LHCN-M2 (cell line): ENCODE results near the gene ESPNL. TPM values are rescaled to one million over a fixed set of nuclear protein-coding genes. Genes with fewer than 3 reads are reported as not detected.

Source experiments
- DNase-seq: peaks from one replicate; pipeline ENCODE4 v3.0.0-alpha.2; 2012; ENCODE audit warnings: low read depth
- total RNA-seq: library from RNA; depleted of rRNA; stranded (reverse); fragments of >200 nt; gene quantifications from 2 replicates; pipeline ENCODE4 v1.2.3, GENCODE V29; 2014

ESPNL gene
- total RNA-seq, 1 experiment from 2014 or later, result 14.2 TPM

DNA sequence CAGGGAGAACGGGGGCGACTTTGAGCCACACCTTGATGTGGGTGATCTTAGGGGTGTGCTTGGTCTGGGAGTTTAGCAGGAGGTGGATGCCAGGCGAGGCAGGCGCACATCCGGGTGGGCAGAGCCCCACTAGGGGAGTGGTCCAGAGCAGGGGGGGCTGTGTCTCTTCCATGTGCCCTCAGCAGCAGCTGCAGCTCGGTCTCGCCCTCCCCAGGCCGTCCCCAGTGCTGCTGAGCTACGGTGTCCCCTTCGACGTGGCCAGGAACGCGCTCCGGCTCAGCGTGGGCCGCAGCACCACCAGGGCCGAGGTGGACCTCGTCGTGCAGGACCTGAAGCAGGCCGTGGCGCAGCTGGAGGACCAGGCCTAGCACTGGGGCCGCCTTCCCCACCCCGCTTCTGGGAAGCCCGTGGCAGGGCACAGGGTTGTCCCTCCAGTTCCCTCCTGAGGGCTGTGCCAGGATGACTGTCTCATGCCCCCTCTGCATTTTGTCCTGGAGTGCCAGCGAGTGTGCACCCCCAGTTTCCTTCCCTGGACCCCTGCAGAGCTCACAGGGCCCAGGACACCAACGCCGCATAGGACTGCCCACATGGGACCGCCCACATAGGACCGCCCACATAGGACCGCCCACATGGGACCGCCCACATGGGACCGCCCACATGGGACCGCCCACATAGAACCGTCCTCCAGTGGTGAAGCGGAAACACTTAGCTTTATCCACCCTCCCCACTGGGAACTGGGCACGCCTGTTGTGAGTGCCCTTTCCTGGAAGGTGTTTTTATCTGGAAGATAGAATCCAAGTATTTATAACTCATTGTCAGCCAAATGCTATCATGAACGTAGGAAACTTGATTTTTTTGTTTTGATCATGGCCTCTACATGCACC lies 1.9 kb upstream of the ESPNL start:
- peak; percentile 61 for DNase-seq

DNA sequence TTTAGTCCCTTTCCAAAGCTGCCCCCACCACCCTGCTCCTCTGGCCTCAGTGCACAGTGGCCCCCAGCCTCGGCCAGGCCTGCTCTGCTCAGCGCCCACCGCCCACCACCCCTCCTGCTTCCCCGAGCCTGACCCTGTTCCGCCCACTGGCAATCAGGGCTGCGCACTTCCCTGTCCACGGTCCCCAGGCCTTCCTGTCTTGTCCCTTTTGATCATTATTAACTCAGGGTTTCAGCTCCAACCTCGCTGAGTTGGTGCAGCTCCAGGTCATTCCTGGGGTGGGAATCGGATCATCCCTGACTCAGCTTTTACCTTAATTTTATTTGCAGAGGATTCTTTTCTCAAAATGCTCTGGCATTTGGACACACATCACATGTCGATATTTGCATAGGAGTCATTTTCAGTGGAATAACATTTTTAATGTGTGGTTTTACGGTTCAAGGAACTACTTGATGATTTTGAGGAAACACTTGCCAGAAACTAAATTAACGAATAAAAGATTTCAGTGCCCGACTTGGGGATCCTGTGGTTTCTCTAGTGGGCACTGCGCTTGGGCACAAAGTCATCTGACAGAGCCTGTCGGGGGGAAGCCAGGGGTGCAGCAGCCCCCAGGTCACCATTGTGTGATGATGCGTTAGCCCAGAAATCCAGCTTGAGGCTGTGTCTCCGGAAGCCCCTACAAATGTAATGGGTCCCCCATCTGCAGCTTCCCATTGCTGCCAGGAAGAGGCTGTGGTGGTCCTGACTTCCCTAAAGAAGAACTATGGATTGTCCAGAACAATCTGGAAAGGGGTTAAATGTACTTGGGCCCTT lies 1.0 kb upstream of the ESPNL start:
- DNase-seq, result no peak

DNA sequence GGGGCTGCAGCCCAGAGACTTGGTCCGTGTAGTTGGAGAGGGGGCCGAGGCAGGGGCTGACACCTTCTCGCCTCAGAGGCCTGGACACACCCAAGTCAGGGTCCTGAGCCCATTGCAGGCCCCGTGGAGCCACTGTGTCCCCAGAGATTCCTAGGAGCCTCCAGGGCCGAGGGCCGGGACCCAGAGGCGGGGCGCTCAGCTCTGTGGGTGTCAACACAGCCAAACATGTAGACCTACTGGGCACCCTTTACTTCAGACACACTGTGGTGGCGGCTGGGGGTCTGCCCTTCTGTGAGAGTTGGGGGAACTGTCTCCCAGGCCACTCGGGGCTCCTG lies 459 bp upstream of the ESPNL start:
- no peak for DNase-seq

DNA sequence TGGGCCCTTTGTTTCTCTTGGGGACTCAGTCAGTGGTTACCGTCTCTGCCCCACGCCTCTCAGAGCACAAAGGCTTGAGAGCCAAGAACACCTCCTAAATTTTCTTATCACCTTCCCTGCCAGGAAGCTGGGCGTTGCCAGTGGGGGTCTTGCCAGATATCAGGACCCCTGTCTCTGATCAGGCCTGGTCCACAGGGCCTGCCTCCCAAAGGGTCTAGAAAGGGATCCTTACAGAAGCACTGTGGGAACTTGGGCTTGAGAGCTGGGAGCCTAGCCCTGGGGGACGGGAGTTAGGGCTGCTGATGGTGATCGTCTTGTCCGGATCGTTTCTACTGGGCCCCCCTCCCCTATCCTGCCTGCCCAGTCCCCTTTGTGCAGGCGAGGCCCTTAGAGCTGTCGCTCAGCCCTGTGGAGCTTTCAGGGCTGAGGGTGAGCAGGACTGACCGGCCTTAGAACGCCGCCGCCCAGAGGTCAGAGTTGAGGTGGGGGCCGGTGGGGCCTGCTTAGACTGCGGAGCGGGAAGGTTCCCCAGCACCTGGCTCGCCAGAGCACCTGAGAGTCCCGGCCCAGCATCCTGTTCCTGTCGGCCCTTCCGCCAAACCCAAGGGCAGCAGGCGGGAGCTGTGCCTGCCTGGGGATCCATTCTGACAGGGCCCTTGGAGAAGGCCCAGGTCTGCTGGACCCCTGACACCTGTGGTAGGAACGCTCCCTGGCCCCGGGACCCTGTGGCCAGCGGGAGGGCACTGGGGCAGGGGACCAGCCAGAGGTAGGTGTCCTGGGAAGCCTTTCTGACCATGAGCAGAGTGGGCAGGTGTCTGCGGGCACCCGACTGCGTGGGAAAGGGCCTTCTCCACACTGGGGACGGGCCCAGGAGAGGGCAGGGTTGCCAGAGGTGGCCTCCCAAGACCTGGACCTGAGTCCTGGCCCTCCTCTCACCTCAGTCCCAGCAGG lies 956 bp downstream of the ESPNL start:
- DNase-seq, result no peak

DNA sequence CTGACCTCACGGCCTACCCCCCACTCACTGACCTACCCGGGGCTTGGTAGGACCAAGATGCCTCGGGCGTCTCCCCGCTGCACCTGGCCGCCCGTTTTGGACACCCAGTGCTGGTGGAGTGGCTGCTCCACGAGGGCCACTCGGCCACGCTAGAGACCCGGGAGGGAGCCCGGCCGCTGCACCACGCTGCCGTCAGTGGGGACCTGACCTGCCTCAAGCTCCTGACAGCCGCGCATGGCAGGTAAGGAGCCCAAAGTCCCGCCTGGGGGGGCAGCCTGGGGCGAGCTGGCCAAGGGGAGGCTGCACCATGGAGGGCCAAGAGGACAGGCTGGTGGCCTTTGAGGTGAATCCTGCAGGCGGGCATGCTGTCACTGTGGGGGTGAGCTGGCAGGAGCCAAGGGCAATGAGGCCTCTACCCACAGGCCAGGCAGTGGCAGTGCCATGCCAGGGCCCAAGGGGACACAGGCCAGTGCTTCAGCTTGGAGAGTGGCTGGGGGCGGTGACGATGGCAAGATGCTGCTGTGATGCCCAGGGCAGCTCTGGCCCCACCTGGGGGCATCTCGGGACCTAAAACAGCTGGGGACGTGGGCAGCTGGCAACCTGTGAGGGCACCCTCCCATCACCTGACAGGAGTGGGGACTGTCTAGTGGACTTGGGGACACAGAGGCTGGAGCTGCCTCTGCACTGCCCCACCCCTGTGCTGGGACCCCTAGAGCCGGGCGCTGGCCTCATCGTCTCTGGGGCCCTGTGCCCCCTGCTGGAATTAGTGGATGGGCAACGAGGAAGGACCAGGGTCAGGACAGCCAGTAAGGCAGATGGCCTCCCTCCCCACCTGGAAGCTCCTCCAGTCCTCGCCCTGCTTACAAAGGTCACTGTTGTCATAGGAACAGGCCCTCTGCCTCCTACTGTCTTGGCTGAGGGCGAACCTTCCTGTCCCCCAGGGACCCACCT lies 2.0 kb downstream of the ESPNL start:
- no peak for DNase-seq

DNA sequence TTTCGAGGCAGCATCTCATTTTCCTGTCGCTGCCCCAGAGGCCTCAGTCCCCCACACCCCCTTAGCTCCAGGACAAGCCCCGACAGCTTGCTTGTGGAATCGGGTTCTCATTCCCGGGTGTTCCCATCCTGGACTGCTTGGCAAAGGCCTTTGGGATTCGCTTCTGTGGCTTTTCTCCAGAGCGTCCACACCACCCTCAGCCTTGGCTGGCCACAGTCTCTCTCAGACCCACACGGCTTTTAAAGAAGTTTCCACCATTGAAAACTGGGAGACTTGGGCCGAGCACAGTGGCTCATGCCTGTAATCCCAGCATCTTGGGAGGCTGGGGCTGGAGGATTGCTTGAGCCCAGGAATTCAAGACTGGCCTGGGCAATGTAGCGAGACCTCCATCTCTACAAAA lies 2.7 kb downstream of the ESPNL start:
- no peak for DNase-seq

DNA sequence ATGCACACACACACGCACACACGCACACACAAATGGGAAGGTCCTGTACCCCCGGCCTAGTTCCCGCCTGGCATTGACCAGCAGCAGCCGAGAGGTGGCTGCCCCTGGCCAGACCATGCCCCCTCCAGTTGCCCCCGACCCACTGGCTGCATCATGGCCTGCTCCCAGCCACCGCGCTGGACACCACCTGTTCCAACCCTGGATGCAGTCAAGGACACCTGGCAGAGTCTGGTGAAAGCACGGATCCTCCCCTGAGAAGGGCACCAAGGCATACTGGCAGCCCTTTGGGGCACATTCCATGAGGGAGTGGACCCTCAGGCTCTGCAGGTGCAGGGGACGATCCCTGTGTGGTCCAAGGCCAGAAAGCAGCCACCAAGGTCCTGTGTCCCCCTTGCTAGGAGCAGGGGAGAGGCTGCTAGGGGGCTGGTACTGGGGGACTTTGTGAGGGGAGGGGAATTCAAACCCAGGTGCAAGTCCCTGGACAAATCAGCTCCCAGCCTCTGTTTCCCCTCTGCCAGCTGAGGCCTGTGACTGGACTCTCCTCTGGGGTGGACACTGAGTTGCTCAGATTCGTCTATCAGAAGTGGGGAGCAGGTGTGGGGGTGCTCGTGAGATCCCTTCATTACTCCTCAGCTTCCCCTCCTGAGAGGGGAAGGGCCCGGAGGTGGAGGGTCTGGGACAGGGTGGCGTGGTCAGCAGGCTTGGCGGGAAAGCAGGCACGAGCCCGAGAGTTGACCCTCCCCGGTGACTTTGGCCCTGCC lies 3.5 kb downstream of the ESPNL start:
- DNase-seq, result no peak

DNA sequence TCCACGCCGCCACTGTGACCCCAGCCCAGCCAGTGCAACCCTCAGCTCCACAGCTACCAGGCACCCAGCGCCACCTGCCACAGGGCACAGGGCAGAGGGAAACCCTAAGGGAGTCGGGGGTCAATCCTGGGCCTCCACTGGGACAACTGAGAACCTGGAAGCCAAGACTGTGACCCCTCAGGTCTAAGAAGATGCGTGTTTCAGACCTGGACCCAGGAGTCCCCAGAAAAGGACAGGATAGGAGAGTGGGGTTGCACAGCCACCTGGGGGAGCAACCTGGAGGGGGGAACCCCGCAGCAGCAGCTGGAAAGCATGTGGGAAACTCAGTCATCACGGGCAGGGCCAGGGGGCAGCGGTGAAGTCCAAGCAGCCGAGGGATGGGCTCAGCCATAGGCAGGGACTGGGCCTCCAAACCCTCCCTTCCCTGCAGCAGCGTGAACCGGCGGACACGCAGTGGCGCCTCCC lies 4.1 kb downstream of the ESPNL start:
- no peak for DNase-seq

DNA sequence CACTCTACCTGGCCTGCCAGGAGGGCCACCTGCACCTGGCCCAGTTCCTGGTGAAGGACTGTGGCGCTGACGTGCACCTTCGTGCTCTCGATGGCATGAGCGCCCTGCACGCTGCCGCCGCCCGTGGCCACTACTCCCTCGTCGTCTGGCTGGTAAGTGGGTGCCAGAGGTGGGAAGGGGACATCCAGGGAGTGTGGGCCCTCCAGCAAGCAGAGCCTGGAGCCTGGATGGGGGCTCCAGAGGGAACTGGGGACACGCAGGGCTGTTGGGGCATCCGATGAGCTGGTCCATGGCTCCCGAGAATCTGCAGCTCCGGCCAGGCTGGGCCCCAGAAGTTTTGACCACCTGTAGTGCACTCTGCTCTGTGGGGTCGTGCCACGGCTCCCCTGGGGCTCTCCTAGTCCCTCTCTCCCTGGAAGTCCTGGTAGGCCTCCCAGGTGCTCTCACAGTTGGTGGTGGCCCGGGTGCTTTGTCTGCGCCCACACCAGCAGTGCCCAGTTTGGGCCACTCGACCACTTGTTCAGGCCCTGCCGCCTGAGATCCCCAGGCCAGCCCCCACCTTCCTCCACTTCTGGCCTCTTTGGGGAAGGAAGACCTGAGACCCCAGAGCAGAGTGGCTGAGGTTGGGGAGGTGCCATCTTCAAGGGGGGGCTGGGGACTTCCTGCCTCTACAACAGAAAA lies 4.7 kb downstream of the ESPNL start:
- no peak for DNase-seq

DNA sequence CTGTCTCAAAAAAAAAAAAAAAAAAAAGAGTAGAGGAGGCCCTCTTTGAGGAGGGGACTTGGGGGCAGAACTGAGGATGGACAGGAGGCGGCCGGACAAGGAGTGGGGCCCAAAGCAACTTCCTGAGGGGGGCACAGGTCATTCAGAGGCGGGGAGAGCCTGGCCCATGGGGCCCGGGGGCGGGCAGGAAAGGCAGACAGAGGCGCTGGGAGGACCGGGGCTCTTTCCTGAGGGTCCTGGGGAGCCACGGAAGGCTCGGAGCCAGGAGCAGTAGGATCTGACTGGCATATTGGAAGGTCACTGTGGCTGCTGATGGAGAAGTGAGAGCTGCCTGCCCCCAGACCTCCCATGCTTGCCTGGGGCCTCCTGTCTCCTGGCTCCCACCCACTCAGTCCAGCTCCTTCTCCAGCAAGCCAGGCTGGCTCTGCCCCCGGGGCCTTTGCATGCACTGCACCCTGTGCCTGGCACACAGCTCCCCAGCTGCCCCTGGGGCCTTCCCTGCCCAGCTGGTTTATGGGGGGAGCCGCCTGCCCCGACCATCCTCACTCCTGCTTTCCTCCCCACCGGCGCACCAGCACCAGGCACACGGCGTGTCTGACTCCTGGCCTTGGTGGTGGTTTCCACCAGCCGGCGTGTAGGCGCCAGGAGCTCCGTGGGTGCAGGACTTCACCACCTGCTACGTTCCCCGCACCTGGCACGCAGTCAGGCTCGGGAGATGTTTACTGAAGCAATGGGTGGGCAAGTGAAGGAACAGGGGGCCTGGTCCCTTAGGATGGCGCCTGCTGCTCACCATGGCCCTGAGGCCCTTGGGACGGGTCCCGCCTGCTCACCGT lies 5.6 kb downstream of the ESPNL start:
- no peak for DNase-seq

DNA sequence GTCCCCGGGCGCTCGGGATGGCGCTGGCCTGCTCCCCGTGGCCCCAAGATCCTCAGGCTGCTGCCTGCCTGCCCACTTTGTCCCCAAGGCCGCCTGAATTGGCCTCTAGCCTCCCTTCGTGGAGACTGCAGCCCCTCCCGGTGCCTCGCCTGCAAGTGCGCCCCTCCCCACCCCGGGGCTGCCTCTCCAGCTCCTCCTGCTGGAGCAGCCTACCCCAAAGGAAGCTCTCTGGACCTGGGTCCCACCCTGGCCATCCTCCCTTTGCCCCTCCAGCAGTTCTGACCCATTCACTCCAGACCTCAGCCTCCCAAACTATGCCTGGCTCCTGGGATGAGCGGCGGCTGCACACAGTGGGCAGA lies 6.2 kb downstream of the ESPNL start:
- no peak for DNase-seq

DNA sequence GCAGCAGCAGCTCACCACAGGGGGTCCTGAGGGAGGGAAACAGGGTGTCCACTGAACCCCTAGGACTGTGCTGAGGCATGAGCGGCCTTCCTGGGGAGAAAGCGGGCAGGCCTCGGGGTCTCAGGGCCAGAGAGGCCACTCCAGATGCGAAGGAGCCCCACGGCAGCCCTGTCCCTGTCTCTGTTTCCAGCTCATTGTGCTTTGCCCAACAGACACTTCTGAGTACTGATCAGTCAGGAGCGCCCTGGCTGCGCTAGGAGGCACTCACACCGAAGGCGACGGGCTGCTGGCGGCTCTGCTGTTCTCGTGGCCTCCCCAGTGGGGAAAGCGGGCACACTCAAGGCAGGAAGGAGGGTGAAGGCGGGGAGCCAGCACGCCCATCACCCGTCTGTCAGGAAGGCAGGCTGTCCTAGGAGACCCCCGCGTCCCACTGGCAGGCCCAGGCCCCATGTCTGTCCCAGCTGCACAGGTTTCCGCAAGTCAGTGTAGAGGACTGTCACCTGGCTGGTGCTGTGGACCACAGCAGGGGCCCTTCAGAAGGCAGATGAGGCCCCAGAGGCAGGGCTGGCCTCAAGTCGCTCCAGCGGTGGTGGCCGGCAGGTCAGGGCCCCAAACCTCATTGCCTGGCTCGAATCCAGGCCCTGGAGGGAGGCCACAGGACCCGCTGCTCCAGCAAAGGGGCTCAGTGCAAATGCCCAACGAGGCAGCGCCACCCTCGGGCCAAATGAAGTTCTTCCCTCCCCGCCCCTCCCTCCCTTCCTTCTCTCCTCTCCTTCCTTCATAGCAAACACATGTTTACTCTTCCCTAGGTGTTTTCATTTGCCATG lies 6.8 kb downstream of the ESPNL start:
- DNase-seq, result no peak

DNA sequence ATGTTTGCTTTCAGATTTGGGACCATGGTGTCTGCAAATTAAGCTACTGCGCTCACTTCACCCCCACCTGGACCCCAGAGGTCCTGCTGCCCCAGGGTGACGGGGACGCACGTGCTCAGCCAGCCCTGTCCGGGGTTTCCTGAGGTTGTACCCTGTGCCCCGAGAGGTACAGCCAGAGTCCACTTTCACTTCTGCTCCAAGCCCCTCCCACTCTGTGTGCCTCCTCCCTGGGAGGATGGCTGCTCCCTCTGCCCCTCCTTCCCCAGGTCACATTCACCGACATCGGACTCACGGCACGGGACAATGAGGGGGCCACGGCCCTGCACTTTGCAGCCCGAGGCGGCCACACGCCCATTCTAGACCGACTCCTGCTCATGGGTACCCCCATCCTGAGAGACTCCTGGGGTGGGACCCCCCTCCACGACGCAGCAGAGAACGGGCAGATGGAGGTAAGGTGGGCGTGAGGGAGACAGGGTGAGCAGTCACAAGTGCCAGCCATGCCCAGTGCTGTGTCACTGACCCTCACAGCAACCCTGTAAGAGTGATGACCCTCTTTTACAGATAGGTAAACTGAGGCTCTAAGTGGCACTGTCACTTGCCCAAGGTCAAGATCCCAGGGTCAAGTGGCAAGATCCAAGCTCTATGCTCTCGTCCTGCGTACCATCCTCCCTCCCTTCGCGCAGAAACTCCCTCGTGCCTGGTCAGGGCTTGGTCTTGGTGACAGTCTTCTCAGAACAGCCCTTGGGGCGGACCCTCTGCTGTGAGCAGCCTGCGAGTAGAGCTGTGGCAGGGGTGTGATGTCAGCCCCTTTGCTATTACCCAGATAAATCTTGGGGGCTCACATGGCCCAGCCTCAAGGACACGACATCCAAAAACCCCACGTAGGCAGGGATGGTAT lies 7.6 kb downstream of the ESPNL start:
- DNase-seq, result no peak

DNA sequence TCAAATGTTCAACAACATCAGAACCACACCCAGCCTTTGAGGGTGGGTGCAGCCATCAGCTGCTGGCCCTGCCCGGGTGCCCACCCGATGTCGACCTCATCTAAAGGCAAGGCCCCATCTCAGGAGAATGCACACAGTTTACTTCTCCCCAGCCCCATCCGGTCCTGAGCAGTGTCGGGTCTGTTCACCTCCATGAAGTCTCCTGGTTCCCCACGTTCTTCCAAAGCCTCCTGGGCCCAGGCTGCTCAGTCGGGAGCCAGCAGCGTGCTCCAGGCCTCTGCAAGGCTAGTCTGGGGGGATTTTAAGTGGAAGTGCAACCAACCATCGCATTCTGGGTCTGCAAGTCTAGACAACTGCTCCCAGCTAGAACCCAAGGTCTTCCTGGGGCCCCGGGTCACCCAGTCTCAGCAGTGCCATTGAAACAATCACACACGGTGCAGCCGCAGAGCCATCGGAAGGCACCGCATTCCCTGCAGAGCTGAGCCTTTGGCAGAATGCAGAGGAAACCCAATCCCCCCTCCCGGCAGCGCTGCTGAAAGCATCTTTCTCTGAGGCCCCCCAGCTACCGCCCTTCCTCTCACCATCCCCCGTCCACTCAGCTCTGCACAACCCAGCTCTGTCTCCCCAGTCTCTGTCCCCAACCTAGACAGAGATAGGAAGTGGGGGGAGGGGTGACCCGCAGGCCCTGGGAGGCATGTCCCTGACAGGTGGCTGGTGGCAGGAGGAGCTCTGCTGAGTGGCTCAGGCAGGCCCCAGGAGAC lies 8.5 kb downstream of the ESPNL start:
- no peak for DNase-seq

DNA sequence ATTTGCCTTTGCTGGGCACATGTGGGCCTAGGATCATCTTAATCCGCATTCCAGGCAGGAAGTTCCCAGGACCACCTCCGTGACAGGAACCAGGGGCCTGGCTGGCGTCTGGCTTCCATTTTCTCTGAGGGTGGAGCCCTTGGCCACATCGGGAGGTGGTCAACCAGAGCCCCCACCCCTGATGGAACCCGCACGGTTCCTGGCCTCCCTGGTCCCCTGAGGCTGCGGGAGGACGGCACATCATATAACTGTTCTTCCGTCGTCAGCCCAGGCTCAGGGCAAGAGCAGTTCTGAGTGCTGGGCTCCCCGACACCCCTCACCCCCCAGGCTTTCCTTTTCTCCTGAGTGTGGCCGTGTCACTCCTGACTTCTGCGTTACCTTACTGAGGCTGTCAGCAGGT lies 13.5 kb downstream of the ESPNL start:
- DNase-seq, result no peak
